Measurements from ENCODE around the gene EHD3.

EHD3 gene

DNA sequence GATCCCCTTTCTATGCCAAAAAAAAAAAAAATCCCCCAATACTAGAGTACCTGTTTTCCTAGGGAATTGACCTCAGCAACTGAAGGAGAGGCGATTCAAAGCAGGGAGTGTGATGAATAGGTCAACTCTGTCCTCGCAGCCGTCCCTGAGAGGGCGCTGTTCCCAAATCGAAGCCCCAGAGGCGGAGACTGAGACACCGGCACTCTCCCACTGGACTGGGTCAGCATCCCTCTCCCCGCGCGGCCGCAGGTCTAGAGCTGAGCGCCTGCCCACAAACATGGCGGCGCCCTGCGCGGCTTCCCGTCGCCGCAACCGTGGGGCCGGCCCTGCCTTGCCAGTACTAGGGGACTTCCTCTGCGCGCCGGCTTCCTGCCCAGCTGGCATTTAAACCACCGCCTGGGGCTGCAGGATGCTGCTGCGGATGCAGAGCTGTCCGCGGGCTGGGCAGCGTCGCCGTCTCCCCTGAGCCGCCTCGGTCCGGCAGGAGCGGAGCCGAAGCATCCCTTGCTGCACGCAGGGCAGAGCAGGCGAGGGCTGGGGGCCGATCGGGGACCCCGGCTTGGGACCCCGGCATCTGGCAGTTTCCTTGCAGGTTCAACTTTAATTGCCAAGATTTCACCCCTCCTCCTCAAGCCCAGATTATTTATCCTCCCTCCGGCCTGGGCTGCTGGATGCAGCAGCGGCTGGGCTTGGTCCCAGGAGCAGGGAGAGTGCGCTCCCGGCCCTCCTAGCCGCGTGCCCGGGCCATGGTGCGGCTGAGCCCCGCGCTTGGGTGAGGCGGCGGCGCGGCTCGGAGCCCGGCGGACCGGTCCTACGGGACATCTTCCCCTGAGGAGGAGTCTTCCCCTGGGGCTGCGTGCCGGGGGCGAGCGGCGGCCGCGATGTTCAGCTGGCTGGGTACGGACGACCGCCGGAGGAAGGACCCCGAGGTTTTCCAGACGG is at the start of gene EHD3:
Gene EHD3, plus strand, starts transcription at position 412 of the 942 bp plus-strand sequence. Its CDS starts 470 bp downstream, at position 882.
- peak; percentile 67 for DNase-seq

DNA sequence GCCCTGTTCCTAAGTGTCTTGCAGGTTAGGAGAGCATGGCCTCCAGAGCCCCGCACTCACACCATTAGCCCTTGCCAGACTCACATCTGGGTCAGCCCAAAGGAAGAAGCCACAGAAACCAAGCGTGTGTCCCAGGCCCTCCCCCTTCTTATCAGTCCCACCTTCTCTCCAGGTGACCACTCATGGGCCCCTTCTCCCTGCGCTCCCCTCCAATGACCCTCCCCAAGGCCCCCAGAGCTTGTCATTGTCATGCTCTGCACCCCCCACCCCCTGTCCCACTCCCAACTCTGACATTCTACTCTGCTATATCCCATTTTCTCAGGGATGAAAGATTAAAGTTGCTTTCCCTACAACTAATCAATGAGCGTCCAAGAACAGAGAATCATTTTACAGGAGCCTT is 46.8 kb upstream of the EHD3 start:
- no peak for DNase-seq

DNA sequence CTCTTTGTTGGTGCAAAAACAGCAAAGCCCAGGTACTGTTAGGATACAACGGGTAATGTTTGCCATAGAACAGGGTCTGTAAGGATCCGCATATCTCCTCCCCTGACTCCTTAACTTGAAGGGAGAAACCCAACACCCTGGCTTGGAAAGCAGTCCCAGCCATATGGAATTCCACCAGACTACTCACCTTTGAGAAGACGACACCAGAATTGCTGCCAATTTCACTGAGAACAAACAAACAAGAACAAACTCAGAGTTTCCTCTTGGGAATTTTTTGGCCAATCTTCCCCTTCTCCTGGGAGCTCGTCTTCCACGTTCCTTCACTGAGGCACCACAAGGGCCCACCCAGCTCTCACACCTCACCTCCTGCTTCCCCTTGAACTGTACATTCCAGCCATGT is 45.8 kb upstream of the EHD3 start:
- DNase-seq, result no peak

DNA sequence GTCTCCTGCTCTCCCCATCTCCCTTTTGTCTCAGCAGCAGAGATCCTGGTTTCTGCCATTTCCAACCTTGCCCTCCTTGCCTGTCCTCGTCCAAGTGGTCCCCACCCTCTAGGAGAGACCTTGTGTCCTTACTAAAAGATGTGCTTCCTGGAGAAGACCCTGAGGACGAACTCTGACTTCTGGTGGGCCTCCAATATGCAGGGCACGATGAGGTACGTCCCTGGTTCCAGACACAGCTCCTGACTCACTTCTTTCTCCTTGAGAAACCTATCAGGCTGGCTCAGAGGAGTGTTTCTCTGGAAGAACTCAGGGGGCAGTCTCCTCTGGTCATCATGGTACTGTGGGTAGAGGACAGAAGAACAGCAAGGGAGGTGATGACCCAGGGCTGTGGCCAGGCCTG is 44.8 kb upstream of the EHD3 start:
- no peak for DNase-seq

DNA sequence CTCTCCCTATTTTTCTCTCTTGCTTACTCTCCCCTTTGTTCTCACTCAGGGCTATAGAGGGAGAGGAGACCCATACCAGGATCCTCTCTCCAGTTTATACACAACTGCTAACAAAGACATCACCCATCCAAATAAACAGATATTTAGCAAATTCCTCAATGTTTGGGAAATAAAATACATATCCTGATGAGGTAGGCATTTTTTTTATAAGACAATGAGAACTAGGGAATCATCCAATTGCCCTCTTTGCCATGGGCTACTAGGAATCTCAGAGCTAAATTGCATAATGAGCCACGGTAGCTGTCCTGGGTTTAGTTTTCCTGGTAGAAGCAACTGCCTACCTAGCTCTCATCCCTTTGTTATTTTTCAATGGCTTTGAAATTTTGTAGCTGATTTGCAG is 43.8 kb upstream of the EHD3 start:
- DNase-seq, result no peak

DNA sequence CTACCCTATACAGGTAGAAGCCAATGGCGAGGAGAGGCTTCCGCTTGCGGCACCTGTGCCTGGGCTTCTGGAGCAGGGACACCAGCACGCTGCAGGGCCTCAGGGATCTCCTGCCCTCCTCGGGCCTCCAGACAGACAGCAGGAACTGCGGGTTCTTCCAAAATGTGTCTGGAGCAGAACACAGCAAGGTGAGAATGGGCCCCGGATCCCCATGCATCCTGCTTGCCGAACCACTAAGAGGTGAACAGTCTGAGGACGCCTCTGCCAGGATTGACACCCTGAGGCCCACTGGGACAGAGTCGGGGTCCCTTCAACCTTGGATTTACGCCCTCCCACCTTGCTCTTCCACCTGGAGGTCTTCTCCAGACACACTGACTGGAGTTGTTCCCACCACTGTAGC is 42.0 kb upstream of the EHD3 start:
- no peak for DNase-seq

DNA sequence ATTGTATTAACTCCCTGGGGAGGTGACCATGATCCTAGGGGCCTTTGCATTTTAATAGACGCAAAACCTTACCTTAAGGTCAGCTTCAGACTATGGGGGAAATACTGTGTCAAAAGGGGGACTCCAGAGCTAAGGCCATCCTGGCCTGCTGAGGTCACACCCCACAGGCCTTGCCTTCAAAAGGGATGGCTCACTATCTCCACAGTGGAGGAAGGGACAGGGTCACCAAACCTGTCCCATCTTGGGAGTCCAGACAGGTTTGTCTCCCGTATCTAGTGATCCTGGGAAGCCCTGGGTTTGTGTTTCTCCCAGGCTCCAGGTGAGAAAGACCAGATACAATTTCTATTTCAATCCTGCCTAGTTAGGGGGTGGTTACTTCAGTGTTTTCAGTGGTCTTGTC is 41.6 kb upstream of the EHD3 start:
- no peak for DNase-seq

DNA sequence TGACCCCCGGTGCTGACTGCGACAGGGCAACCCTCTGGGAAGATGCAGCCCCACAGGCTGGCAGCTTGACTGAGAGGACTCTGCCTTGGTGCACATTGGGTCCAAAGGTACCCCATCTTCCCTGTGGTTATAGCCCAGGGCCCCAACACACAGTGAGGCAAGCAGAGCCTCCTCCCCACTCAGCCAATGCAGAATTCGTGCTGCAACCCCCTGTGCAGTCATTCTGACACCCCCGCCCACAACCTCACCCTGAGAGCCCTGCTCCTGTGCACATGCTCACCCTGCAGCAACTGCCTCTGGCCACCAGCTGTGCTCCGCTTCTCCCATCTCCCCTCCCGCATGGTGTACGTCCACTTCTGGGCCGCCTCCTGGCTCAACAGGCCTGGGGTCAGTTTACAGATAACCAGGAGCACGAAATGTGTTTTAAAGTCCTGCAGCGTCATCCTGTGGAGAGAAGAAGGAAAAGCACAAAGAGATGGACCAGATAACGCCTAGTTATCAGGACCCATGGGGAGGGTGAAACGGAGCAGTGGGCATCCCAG is 41.0 kb upstream of the EHD3 start:
- no peak for DNase-seq

DNA sequence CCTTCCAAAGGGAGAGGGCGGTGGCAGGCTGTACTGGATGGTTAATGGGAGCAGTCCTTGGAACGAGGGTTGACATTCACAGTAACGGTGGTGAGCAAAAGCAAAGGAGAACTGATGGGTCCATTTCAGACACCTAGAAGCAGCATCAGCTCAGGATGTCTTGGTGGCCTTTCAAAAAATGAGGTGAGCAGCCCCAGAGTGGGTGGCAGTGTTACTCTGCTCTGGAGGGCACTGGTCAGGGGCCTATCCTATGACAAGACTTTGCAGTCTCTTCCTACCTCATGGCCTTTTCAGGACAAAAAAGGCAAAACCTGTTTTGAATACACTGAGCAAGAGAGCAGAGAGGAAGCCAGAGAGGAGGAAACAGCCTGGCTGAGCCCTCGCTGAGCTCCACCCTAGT is 40.1 kb upstream of the EHD3 start:
- DNase-seq, result no peak

DNA sequence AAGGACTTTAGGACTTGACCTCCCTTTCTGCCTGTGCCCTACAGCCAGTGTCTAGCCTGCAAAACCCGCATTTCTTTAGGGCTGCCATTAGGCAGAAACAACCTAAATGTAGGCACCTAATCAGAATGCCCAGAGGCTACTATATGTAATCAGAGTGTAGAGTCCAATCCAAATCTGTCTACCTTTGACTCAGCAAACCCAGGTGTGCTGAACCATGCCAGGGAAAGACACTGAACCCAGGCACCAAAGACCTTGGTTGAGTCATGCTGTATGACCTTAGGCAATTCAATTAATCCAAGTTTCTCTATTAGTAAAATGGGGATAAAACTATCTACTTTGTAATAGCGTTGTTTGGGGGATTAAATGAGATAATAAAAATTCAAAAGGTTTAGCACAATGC is 37.3 kb upstream of the EHD3 start:
- DNase-seq, result no peak

DNA sequence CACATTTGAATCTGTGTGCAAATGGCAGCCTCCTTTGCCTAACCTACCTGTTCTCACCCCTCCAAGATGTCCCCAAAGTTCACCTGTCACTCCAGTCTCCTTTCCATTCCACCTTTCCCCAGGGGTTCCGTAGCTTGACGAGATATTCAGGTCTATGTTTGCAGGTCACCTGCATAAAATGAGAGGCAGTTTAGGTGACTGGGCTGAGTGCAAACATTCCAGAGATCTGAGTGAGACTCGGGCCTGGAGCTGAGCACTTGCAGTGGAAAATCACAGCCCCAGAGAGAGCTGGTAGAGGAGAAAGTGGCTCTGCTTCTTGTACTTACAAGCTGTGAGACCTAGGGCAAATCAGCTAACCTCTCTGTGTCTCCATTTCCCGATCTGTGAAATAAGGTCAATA is 36.8 kb upstream of the EHD3 start:
- no peak for DNase-seq

DNA sequence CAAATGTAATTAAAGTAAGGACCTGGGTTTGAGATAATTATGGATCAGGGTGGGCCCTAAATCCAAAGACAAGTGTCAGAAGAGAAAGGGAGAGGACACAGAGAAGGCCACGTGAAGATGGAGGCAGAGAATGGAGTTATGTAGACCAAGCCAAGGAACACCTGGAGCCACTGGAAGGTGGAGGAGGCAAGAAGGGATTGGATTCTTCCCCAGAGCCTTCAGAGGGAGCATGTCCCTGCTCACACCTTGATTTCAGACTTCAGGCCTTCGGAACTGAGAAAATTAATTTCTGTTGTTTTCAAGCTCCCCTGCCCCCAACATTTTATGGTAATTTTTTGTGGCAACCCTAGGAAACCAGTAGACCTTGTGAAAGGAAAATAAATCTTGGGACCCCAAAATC is 36.3 kb upstream of the EHD3 start:
- DNase-seq, result no peak

DNA sequence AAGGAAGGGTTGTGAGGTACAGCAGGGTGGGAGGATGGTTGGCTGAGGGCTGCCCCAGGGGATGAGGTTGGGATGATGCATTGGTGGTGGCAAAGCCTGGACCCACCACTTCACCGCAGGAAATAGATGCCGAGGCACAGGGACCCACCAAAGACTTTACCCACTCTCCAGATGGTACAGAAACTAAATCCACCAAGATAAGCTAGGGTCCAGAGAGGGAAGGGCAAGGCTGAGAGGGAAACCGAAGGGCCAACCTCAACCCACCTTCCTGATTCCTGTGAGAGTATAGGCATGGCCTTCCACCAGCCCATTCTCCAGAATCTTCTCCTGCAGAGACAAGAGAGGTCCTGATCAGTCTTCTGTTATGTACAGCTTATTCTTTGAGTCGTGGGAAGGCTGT is 34.7 kb upstream of the EHD3 start:
- no peak for DNase-seq

DNA sequence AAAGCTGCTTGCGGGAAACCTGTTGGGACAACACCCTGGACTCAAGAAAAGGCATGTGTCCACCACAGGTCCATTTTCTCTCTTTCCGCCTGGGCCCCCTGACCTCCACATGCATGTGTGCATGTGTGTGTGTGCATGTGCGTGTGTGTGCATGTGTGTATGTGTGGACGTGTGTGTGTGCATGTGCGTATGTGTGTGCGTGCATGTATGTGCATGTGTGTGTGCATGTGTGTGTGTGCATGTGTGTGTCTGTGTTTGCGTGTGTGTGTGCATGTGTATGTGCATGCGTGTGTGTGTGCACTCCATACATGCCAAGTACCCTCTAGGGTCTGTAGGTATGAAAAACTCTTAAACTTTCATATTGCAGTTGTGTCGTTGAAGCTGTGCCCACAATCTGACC is 33.0 kb upstream of the EHD3 start:
- no peak for DNase-seq

DNA sequence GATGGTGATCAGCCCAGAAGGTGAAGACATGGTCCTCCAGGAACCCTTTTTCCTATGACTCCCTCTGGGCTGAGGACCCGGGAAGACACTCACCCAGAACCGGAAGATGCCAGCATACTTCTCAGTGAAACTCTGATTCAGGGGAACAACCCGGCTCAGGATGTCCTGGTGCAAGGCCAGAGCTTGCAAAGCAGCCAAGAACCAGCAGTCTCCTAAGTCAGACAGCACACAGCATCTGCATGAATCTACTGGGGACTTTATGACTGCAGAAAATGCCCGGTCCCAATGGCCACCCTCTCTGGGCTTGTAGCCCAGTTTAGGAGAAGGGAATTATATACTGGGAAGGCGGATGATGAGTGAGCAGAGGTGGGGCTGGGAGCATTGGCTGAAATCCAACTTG is 31.9 kb upstream of the EHD3 start:
- DNase-seq, result no peak

DNA sequence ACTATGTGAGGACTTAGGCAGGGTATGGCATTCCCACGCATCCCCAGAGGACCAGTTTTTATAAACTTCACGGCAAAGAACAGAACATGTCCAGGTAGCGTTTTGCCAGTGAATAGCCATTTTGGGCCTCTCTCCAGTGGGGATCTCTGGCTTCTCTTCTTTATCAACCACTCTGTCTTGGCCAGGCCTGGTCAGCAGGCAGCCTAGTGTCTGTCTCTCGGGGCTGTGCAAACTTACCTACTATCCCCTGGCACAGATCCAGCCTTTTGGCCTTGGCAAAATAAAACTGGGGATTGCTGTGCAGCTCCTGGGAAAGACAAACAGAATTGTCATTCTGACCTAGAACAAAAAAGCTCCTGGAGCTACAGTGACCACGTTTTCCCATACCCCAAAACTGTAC is 31.1 kb upstream of the EHD3 start:
- no peak for DNase-seq

DNA sequence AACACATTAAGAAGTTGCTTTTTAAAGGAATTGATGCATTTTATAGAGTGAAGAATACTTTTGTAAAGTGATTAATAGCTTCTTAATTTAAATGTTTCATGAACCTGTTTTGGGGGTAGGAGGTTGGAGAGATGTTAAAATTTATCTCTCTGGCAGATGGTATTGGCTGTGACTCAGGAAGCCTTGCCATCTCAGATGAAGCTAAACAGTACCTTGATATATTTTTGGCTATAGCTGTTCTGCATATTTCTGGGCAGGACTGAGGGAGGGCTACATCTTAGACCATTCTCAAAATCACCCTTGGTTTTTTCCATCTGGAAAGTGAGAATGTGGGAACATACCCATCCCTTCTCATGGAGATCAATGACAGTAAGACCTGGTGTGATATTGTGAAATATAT is 30.0 kb upstream of the EHD3 start:
- DNase-seq, result no peak

DNA sequence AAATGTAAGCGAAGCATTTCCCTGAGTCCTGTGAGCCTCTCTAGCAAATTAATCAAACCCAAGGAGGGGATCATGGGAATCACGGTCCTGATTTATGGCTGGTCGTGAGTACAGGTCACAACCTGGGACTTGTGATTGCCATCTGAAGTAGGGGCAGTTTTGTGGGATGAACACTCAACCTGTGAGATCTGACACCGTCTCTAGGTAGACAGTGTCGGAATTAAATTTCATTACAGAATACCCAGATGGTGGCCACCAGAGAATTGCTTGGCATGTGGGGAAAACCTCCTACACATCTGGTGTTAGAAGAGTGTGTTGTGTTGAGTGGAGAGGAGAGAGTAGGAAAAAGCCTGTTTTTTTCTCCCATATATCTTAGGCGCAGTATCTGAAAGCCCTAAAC is 29.2 kb upstream of the EHD3 start:
- no peak for DNase-seq

DNA sequence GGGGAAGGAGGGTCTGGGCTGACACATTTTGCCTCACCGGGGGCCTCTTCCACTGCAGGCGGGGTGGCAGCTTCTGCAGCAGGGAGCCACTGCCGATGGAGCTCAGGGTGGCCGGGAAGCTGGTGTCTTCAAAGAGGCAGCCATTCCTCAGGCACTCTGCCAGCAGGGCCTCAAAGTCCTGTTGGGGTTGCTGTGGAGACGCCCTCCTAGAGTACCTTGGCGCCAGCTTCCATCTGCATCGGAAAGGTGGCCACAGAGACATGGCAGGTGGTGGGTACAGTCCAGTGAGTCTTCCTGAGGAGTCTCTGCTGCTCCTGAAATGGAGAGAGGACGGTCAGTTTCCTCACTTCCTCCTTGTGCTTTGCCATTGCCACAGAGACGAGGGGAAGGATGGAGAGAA is 28.8 kb upstream of the EHD3 start:
- DNase-seq, result no peak

DNA sequence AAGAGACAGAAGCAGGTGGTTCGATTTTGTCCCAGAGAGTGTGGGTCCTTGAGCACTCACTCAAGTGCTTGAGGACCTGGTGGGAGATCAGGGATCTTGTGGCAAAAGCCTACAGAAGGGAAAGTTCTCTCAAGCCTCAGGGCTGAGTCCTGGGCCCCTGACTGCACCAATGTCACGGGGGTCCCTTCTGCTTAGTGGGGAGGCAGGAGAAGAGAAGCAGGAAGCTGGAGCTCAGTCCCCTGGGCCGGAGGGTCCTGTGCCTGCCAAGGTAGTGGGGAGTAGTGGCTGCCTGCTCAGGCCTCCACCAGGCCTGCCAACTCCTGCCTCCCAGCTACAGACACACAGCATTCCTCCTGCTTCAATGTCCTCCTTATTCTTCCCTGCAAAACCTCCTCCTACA is 28.3 kb upstream of the EHD3 start:
- no peak for DNase-seq

DNA sequence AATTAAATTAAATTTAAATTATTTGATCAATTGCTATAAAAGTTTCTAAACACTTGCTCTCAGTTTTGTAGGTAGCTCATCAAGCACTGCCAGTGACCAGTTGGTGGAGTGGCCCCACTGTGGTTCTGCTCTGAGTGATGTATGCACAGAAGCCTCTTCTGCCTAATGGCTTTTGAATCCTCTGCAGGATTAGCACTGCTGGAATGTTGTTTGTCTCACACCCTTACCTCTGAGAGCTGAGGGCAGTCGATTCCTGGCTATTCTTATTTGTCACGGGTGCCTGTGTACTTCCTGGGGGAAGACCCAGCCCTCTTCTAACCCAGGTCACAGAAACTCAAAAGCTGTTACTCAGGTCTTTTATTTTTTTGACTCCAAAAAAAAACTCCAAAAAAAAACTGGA is 26.2 kb upstream of the EHD3 start:
- DNase-seq, result no peak

DNA sequence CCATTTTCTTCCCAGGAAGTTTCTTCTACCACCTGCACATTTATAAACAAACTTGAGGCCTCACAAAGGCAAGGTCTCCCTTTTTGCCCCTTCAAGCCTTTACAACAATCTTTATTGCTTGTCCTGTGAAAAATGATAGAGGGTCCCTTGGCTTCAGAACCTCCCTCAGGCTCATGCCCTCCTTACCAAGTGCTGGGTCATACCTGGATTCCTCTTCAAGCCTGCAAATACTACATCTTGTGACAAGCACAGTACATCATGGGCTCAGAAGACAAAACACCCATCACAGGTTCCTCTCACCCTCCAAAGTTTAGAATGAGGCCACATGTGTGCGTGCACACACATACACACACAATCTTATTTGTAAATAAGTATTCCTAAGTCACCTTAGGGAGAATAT is 25.7 kb upstream of the EHD3 start:
- no peak for DNase-seq

DNA sequence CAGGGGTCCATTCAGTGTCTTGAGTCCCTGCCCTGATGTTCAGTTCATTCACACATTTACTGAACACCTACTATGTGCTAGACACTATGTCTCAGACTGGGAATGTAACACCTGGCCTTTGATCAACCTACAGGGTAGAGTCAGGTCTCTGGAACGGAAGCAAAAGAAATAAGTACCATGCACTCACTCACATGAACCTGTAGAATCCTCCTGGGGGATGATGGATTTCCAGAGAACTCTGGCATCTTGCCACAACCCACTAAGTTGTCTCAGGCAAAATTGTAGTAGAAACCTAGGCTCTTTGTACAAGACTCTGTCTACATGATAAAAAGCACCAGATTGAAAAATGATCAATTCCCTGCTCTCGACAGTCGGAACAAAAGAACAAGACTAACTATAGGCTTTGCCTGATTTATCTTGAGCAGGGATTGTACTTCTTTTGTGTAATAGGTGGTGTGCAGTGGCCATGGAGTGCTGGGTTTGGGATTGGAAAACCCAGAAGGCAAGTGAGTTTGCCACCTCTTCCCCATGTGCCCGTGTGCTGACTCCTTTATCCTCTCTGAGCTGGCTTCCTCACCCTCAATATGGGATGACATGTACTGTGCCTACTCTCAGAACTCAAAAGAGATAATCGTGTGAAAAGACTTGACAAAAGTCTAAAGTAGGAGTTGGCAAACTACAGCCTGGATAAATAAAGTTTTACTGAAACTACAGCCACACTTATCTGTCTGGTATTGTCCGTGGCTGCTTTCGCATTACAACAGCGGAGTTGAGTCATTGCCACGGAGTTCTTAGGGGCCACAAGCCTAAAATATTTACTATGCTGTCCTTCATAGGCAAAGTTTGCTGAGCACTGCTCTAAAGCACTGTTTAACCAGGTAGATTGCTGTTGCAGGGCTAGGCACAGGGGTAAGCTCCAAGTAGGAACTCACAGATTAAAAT is 21.0 kb upstream of the EHD3 start:
- DNase-seq, result no peak
